Body of pancreas (tissue), 4 donors: Measurements from ENCODE around the gene LPAR1. TPM values are rescaled to one million over a fixed set of nuclear protein-coding genes. Genes with fewer than 3 reads are reported as not detected.

Experiments used
- ATAC-seq: fragments of 150-250 bp; one replicate; pipeline ENCODE4 v1.9.1; 2016
- DNase-seq, 4 donors: peaks; one replicate each; pipeline ENCODE4 v3.0.0-alpha.2; 2019
- H3K27ac ChIP-seq, 4 donors: fragments of 200-600 bp; sonication (generic); 1 replicate in 3 of 4; 2 replicates in 1 of 4; pipeline versions ENCODE4 v1.5.1 to v1.6.1; 2016 to 2019; ENCODE audit warnings: mild to moderate bottlenecking in 1 of 4, mixed read lengths in 1 of 4, moderate library complexity in 1 of 4
- H3K27me3 ChIP-seq, 2 donors: fragments of 200-600 bp; sonication (generic); one replicate each; pipeline ENCODE4 v1.6.0; 2016; ENCODE audit warnings: mild to moderate bottlenecking in 1 of 2
- H3K36me3 ChIP-seq, 2 donors: fragments of 200-600 bp; sonication (generic); replicated peaks in 1 of 2; 2 replicates each; pipeline ENCODE4 v1.5.1; 2016; ENCODE audit warnings: low read depth in 2 of 2; ENCODE audit not compliant: insufficient read depth in 1 of 2
- H3K4me1 ChIP-seq: fragments of 200-600 bp; sonication (generic); one replicate; pipeline ENCODE4 v1.6.0; 2016
- H3K4me3 ChIP-seq, 2 donors: fragments of 200-600 bp; sonication (generic); 1 replicate in 1 of 2; 2 replicates in 1 of 2; pipeline ENCODE4 v1.5.1; 2016 to 2019
- H3K9me3 ChIP-seq, 3 donors: fragments of 200-600 bp; sonication (generic); 1 replicate in 2 of 3; 2 replicates in 1 of 3; pipeline ENCODE4 v1.5.1; 2016
- CTCF ChIP-seq, 7 experiments: fragments of 450-650 bp in 4 of 7; fragments of 200-600 bp in 3 of 7; sonication (generic) in 3 of 7; IDR thresholded peaks; one replicate each; pipeline ENCODE4 v1.5.1; 2016 to 2019; ENCODE audit warnings: antibody characterized with exemption in 7 of 7
- POLR2A ChIP-seq, 3 donors: fragments of 450-650 bp; IDR thresholded peaks; one replicate each; pipeline ENCODE4 v1.6.1; 2016; ENCODE audit warnings: antibody characterized with exemption in 3 of 3, mild to moderate bottlenecking in 2 of 3
- WGBS, 2 donors: methylation state at CpG; one replicate each; pipeline ENCODE4 v1.1.5; 2017; 5-methylcytosine and 5-hydroxymethylcytosine counted together
- intact Hi-C: fragments of 100-400 bp; cut with DNase I; formaldehyde crosslinking; loops from one replicate; pipeline ENCODE4 v1.15.1; 2023
- total RNA-seq, 2 donors: library from RNA; depleted of rRNA; stranded (reverse); fragments of >200 nt; gene quantifications; one replicate each; pipeline ENCODE4 v1.1.0, GENCODE V29; 2016

Gene LPAR1
- total RNA-seq, 2 donors from 2014 or later: 10.9 to 13.0 TPM

- ATAC-seq (no peak), DNase-seq (peak in 1 of 4 donors; percentile 24)
- Histone ChIP-seq H3K36me3 (no peaks in the 10 kb centered on the region), H3K9me3 (no peaks in the 10 kb centered on the region), H3K4me1 (no peaks in the 10 kb centered on the region), H3K27ac (no peak overlapping the region), H3K4me3 (no peak overlapping the region), H3K27me3 (no peaks in the 10 kb centered on the region)
- TF ChIP-seq CTCF (IDR thresholded peaks at IDR 0.05): no peak
- TF ChIP-seq POLR2A (IDR thresholded peaks at IDR 0.05): no peak
- intact Hi-C loops: no loop called here
- WGBS, 2 donors: 59 to 83% methylated on average over 3 of the region's 3 CpGs
Observed at GRCh38 chr9:111074395-111074794, 36.1 kb upstream of the LPAR1 start.

- Histone ChIP-seq H3K9me3 (no peaks in the 10 kb centered on the region), H3K27ac (no peak overlapping the region), H3K36me3 (no peaks in the 10 kb centered on the region), H3K27me3 (no peaks in the 10 kb centered on the region), H3K4me1 (no peaks in the 10 kb centered on the region), H3K4me3 (no peak overlapping the region)
- ATAC-seq (no peak), DNase-seq (no peak)
- intact Hi-C loops: no loop called here
- 69 to 73% methylated on average over 2 of the region's 2 CpGs for WGBS, 2 donors
- TF ChIP-seq CTCF (IDR thresholded peaks at IDR 0.05) (no peak), POLR2A (IDR thresholded peaks at IDR 0.05) (no peak)
Observed at GRCh38 chr9:111069183-111069582, 30.9 kb upstream of the LPAR1 start.

GRCh38 chr9:111068771-111069170 lies 30.5 kb upstream of the LPAR1 start:
- H3K36me3 ChIP-seq: no peaks in the 10 kb centered on the region
- DNase-seq: peak in 1 of 4 donors; percentile 8
- H3K27me3 ChIP-seq: no peaks in the 10 kb centered on the region

GRCh38 chr9:111068383-111068730 lies 30.1 kb upstream of the LPAR1 start:
- 79 to 90% methylated on average over 8 of the region's 8 CpGs for WGBS, 2 donors
- no peaks in the 10 kb centered on the region for H3K36me3 ChIP-seq
- intact Hi-C loops: no loop called here
- DNase-seq (no peak), ATAC-seq (no peak)
- H3K4me1 ChIP-seq: no peaks in the 10 kb centered on the region
- peak overlapping the region in 1 of 4 donors; percentile 38 for H3K27ac ChIP-seq
- TF ChIP-seq CTCF (IDR thresholded peaks at IDR 0.05) (no peak), POLR2A (IDR thresholded peaks at IDR 0.05) (no peak)
- H3K9me3 ChIP-seq: no peaks in the 10 kb centered on the region
- H3K27me3 ChIP-seq: no peaks in the 10 kb centered on the region
- no peak overlapping the region for H3K4me3 ChIP-seq

More at GRCh38 chr9:111068771-111069170, 30.5 kb upstream of the LPAR1 start:
- ATAC-seq: peak; percentile 45
- Histone ChIP-seq H3K4me1 (no peaks in the 10 kb centered on the region), H3K9me3 (no peaks in the 10 kb centered on the region), H3K4me3 (no peak overlapping the region), H3K27ac (peak overlapping the region in 1 of 4 donors; percentile 38)
- intact Hi-C loops: no loop called here
- no peak for TF ChIP-seq POLR2A (IDR thresholded peaks at IDR 0.05)
- no peak for TF ChIP-seq CTCF (IDR thresholded peaks at IDR 0.05)
- WGBS, 2 donors: 60 to 75% methylated on average over 4 of the region's 4 CpGs

GRCh38 chr9:111066468-111066867 lies 28.2 kb upstream of the LPAR1 start:
- H3K27me3 ChIP-seq: no peaks in the 10 kb centered on the region
- TF ChIP-seq POLR2A (IDR thresholded peaks at IDR 0.05) (no peak), CTCF (IDR thresholded peaks at IDR 0.05) (no peak)
- H3K9me3 ChIP-seq: no peaks in the 10 kb centered on the region
- H3K27ac ChIP-seq: no peak overlapping the region
- no peaks in the 10 kb centered on the region for H3K4me1 ChIP-seq
- H3K36me3 ChIP-seq: no peaks in the 10 kb centered on the region
- intact Hi-C loops: no loop called here
- 56 to 72% methylated on average over 2 of the region's 2 CpGs for WGBS, 2 donors
- no peak for ATAC-seq
- no peak for DNase-seq
- no peak overlapping the region for H3K4me3 ChIP-seq
